Thymus (tissue), 11 donors: ENCODE results near the gene ATP1A4. TPM values are rescaled to one million over a fixed set of nuclear protein-coding genes. Genes with fewer than 3 reads are reported as not detected.
"Not testable (repeated sequence)": the region's sequence is repeated elsewhere in the genome, so short reads cannot be mapped to it uniquely, and the experiment has no call there.

Experiments
- DNase-seq, 9 donors: peaks; one replicate each; pipeline ENCODE4 v3.0.0-alpha.2; 2013; ENCODE audit warnings: low spot score in 9 of 9, low read depth in 6 of 9, missing footprints in 1 of 9
- H3K27ac ChIP-seq, 2 donors: one replicate each; pipeline ENCODE4 v1.5.1; 2013; ENCODE audit warnings: control low read depth in 1 of 2, low read depth in 1 of 2, low read length in 1 of 2, mild to moderate bottlenecking in 1 of 2, moderate library complexity in 1 of 2
- H3K27me3 ChIP-seq, 2 donors: one replicate each; pipeline ENCODE4 v1.5.1; 2013; ENCODE audit warnings: low read length in 1 of 2; ENCODE audit not compliant: control insufficient read depth in 2 of 2, insufficient read depth in 1 of 2
- H3K36me3 ChIP-seq, 2 donors: one replicate each; pipeline ENCODE4 v1.5.1; 2013; ENCODE audit warnings: low read length in 1 of 2, mild to moderate bottlenecking in 1 of 2, moderate library complexity in 1 of 2; ENCODE audit not compliant: control insufficient read depth in 2 of 2, insufficient read depth in 2 of 2
- H3K4me1 ChIP-seq, 2 donors: one replicate each; pipeline ENCODE4 v1.5.1; 2013; ENCODE audit warnings: low read length in 2 of 2; ENCODE audit not compliant: control insufficient read depth in 2 of 2, insufficient read depth in 2 of 2
- H3K4me3 ChIP-seq, 2 donors: one replicate each; pipeline ENCODE4 v1.5.1; 2013; ENCODE audit warnings: low read length in 2 of 2, control low read depth in 1 of 2, mild to moderate bottlenecking in 1 of 2
- H3K9me3 ChIP-seq, 2 donors: one replicate each; pipeline ENCODE4 v1.5.1; 2013; ENCODE audit warnings: low read length in 1 of 2, mild to moderate bottlenecking in 1 of 2; ENCODE audit not compliant: control insufficient read depth in 2 of 2, insufficient read depth in 1 of 2
- WGBS: extraction: QIAGEN DNeasy Blood & Tissue Kit; methylation state at CpG from one replicate; pipeline ENCODE4 v1.1.7; 2013; 5-methylcytosine and 5-hydroxymethylcytosine counted together
- polyA plus RNA-seq: library from polyadenylated mRNA; stranded (reverse); fragments of 200-250 nt; gene quantifications from one replicate; pipeline ENCODE4 v1.2.3, GENCODE V29; 2013
- total RNA-seq: library from RNA; stranded (reverse); fragments of 120-200 nt; gene quantifications from one replicate; pipeline ENCODE4 v1.2.4, GENCODE V29; 2013
- donor health status: healthy.

Gene ATP1A4
- total and polyA plus RNA-seq, 2 donors = 0.28 to 0.62 TPM

- WGBS = 97% methylated on average over 10 of the region's 10 CpGs
- peaks cover 0 to 25% of the 10 kb centered on the region in 2 donors for H3K27me3 ChIP-seq
- not testable (repeated sequence) for H3K4me1 ChIP-seq, DNase-seq, H3K4me3 ChIP-seq, H3K36me3 ChIP-seq, H3K27ac ChIP-seq, H3K9me3 ChIP-seq
These were observed 39.9 kb upstream of the ATP1A4 start for GRCh38 chr1:160111462-160111861.

- no peak overlapping the region for H3K4me3 ChIP-seq
- no peaks in the 10 kb centered on the region for H3K36me3 ChIP-seq
- whole genome bisulfite sequencing = 95% methylated on average over 12 of the region's 12 CpGs
- no peak overlapping the region for H3K27ac ChIP-seq
- H3K9me3 ChIP-seq = no peaks in the 10 kb centered on the region
- no peaks in the 10 kb centered on the region for H3K4me1 ChIP-seq
- peaks cover 0 to 34% of the 10 kb centered on the region in 2 donors for H3K27me3 ChIP-seq
- DNase-seq = no peak
These were observed 39.0 kb upstream of the ATP1A4 start for GRCh38 chr1:160112357-160112756.

- no peak for DNase-seq
- H3K27me3 ChIP-seq = peaks cover 0 to 43% of the 10 kb centered on the region in 2 donors
- H3K4me1 ChIP-seq = no peaks in the 10 kb centered on the region
- WGBS = 97% methylated on average over 8 of the region's 8 CpGs
- no peak overlapping the region for H3K27ac ChIP-seq
- no peak overlapping the region for H3K4me3 ChIP-seq
- no peaks in the 10 kb centered on the region for H3K9me3 ChIP-seq
- H3K36me3 ChIP-seq = no peaks in the 10 kb centered on the region
These were observed 38.0 kb upstream of the ATP1A4 start for GRCh38 chr1:160113407-160113806.

- no peak overlapping the region for H3K27ac ChIP-seq
- 96% methylated on average over 4 of the region's 4 CpGs for WGBS
These were observed 37.3 kb upstream of the ATP1A4 start for GRCh38 chr1:160114085-160114484.

GRCh38 chr1:160115545-160116282, 35.7 kb upstream of the ATP1A4 start, which contains the start of gene ATP1A2:
Gene ATP1A2 (plus strand): TSS chr1:160115759. CDS start chr1:160115862, 103 bp downstream.
- no peak within 1 kb of the TSS for H3K27ac ChIP-seq

More at GRCh38 chr1:160114085-160114484, 37.3 kb upstream of the ATP1A4 start:
- H3K27me3 ChIP-seq = peaks cover 0 to 43% of the 10 kb centered on the region in 2 donors
- no peak for DNase-seq
- H3K9me3 ChIP-seq = no peaks in the 10 kb centered on the region
- H3K4me1 ChIP-seq = no peaks in the 10 kb centered on the region
- no peak overlapping the region for H3K4me3 ChIP-seq
- no peaks in the 10 kb centered on the region for H3K36me3 ChIP-seq

GRCh38 chr1:160116283-160117147, 34.9 kb upstream of the ATP1A4 start:
- no peak overlapping the region for H3K4me3 ChIP-seq
- no peak for DNase-seq
- H3K27ac ChIP-seq = no peak overlapping the region
- H3K27me3 ChIP-seq = peaks cover 0 to 40% of the 10 kb centered on the region in 2 donors
- WGBS = 88% methylated on average over 12 of the region's 12 CpGs
- H3K4me1 ChIP-seq = no peaks in the 10 kb centered on the region
- H3K36me3 ChIP-seq = no peaks in the 10 kb centered on the region
- no peaks in the 10 kb centered on the region for H3K9me3 ChIP-seq

More at GRCh38 chr1:160115545-160116282, 35.7 kb upstream of the ATP1A4 start, which contains the start of gene ATP1A2:
- no peak within 1 kb of the TSS for H3K4me3 ChIP-seq
- H3K36me3 ChIP-seq = no peaks in the 10 kb centered on the region
- H3K4me1 ChIP-seq = no peaks in the 10 kb centered on the region
- DNase-seq = no peak
- H3K9me3 ChIP-seq = no peaks in the 10 kb centered on the region
- H3K27me3 ChIP-seq = peaks cover 0 to 40% of the 10 kb centered on the region in 2 donors
- 69% methylated on average over 16 of the region's 16 CpGs for WGBS

GRCh38 chr1:160117300-160117699, 34.1 kb upstream of the ATP1A4 start:
- DNase-seq = no peak
- WGBS = 50% methylated on average over 1 of the region's 1 CpG
- H3K4me3 ChIP-seq = no peak overlapping the region
- H3K27me3 ChIP-seq = peaks cover 0 to 40% of the 10 kb centered on the region in 2 donors
- H3K27ac ChIP-seq = no peak overlapping the region
- H3K4me1 ChIP-seq = no peaks in the 10 kb centered on the region
- no peaks in the 10 kb centered on the region for H3K9me3 ChIP-seq
- H3K36me3 ChIP-seq = no peaks in the 10 kb centered on the region

- Histone ChIP-seq H3K36me3 (no peaks in the 10 kb centered on the region), H3K9me3 (no peaks in the 10 kb centered on the region), H3K4me1 (no peaks in the 10 kb centered on the region), H3K27me3 (peaks cover 0 to 40% of the 10 kb centered on the region in 2 donors), H3K4me3 (no peak overlapping the region), H3K27ac (no peak overlapping the region)
- no peak for DNase-seq
- 72% methylated on average over 8 of the region's 8 CpGs for WGBS
These were observed 33.7 kb upstream of the ATP1A4 start for GRCh38 chr1:160117709-160118183.

- Histone ChIP-seq H3K9me3 (no peaks in the 10 kb centered on the region), H3K36me3 (no peaks in the 10 kb centered on the region), H3K4me1 (no peaks in the 10 kb centered on the region), H3K27ac (no peak overlapping the region), H3K27me3 (peaks cover 0 to 37% of the 10 kb centered on the region in 2 donors), H3K4me3 (no peak overlapping the region)
- DNase-seq = no peak
- 96% methylated on average over 3 of the region's 3 CpGs for WGBS
These were observed 32.5 kb upstream of the ATP1A4 start for GRCh38 chr1:160118928-160119327.
